Caco-2 (cell line): ENCODE results near the gene ADNP2. TPM values are rescaled to one million over a fixed set of nuclear protein-coding genes. Genes with fewer than 3 reads are reported as not detected.

ENCODE experiments used
- BruUV-seq: library from RNA; stranded (reverse); fragments of 400-500 nt; replicated peaks from 2 replicates; lab custom pipeline; 2021; lab: Mats Ljungman, UMichigan
- CTCF ChIA-PET: fragments of 300-600 bp; sonication (Branson Sonifier 250); formaldehyde crosslinking; loops from one replicate; lab custom pipeline; 2022; ENCODE audit warnings: antibody characterized with exemption; lab: Charles Lee
- POLR2A ChIA-PET: fragments of 300-600 bp; sonication (Branson Sonifier 250); formaldehyde crosslinking; loops from one replicate; lab custom pipeline; 2022; ENCODE audit warnings: antibody characterized with exemption; lab: Charles Lee
- DNase-seq, 2 experiments: peaks; one replicate each; pipeline versions ENCODE4 v3.0.0 to v3.0.0-alpha.2; 2020 to 2022
- H3K27me3 ChIP-seq: replicated peaks from 2 replicates; pipeline ENCODE4 v1.6.0; 2011; ENCODE audit warnings: low read length; ENCODE audit not compliant: control insufficient read depth, insufficient read depth
- H3K36me3 ChIP-seq: 2 replicates; pipeline ENCODE4 v1.5.1; 2011; ENCODE audit warnings: low read length; ENCODE audit not compliant: control insufficient read depth, insufficient read depth
- H3K4me1 ChIP-seq: fragments of 250-450 bp; sonication (Bioruptor Pico); 2 replicates; pipeline ENCODE4 v1.5.1; 2020; ENCODE audit warnings: mild to moderate bottlenecking
- H3K4me3 ChIP-seq: 2 replicates; pipeline ENCODE4 v1.5.1; 2011; ENCODE audit warnings: low read depth, mild to moderate bottlenecking, control low read depth, low read length
- H3K9me3 ChIP-seq: fragments of 250-450 bp; sonication (Bioruptor Pico); 2 replicates; pipeline ENCODE4 v1.5.1; 2020; ENCODE audit warnings: mild to moderate bottlenecking, moderate library complexity
- H3K27ac Mint-ChIP-seq: one replicate; pipeline ENCODE4 v1.8.0; 2022; ENCODE audit warnings: mixed read lengths; ENCODE audit not compliant: unreplicated experiment
- H3K27me3 Mint-ChIP-seq: one replicate; pipeline ENCODE4 v1.8.0; 2022; ENCODE audit warnings: mixed read lengths; ENCODE audit not compliant: insufficient read depth, unreplicated experiment
- H3K36me3 Mint-ChIP-seq: one replicate; pipeline ENCODE4 v1.8.0; 2022; ENCODE audit warnings: mild to moderate bottlenecking, mixed read lengths; ENCODE audit not compliant: insufficient read depth, unreplicated experiment
- H3K4me1 Mint-ChIP-seq: one replicate; pipeline ENCODE4 v1.8.0; 2022; ENCODE audit warnings: low read depth, mixed read lengths; ENCODE audit not compliant: unreplicated experiment
- H3K4me3 Mint-ChIP-seq: one replicate; pipeline ENCODE4 v1.8.0; 2022; ENCODE audit warnings: mild to moderate bottlenecking, moderate library complexity, mixed read lengths; ENCODE audit not compliant: unreplicated experiment
- H3K9me3 Mint-ChIP-seq: one replicate; pipeline ENCODE4 v1.8.0; 2022; ENCODE audit warnings: mixed read lengths; ENCODE audit not compliant: unreplicated experiment
- CTCF ChIP-seq, 2 experiments: fragments of 200-600 bp in 1 of 2; IDR thresholded peaks; 1 replicate in 1 of 2; 2 replicates in 1 of 2; pipeline versions ENCODE4 v1.5.1 to v1.8.0; 2011 to 2022; ENCODE audit warnings: antibody characterized with exemption in 1 of 2, control low read depth in 1 of 2, inconsistent platforms in 1 of 2, low read depth in 1 of 2, low read length in 1 of 2, mild to moderate bottlenecking in 1 of 2, moderate library complexity in 1 of 2; ENCODE audit not compliant: insufficient read depth in 1 of 2, severe bottlenecking in 1 of 2, unreplicated experiment in 1 of 2
- intact Hi-C: fragments of 100-400 bp; cut with micrococcal nuclease; formaldehyde crosslinking; loops from one replicate; pipeline ENCODE4 v1.10.0; 2022; ENCODE audit not compliant: unreplicated experiment
- total RNA-seq: library from RNA; stranded (reverse); gene quantifications from 2 replicates; pipeline ENCODE4 v1.2.3, GENCODE V29; 2022

The ADNP2 gene
- total RNA-seq, 1 experiment from 2014 or later, result 22.1 TPM

DNA sequence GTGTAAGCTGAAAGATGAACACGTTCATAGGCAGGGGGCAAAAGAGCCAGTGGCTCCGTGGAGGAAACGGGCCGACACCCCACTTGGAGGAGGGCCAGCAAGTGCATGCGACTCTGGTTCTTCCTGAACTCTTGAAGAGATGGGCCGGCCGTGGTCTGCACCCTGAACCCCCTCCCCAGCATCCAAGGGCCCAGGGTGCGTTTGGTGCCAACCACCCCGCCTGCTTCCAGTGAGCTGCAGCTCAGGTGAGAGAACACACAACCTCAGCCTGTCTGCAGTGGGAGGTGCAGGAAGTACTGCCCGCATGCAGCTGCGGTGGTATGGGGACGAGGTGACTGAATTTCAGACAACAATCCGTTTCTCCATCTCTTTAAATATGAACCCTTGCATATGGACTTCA lies 58.9 kb downstream of the ADNP2 start:
- intact Hi-C loops, result no loop called here
- BruUV-seq, result no TSS peak
- H3K4me1 Mint-ChIP-seq, result no peaks in the 10 kb centered on the region
- H3K27ac Mint-ChIP-seq, result no peak overlapping the region
- H3K9me3 Mint-ChIP-seq, result no peaks in the 10 kb centered on the region
- H3K4me3 Mint-ChIP-seq, result no peak overlapping the region
- DNase-seq, result no peak
- TF ChIP-seq CTCF (IDR thresholded peaks at IDR 0.05; ENCODE audit: insufficient read depth in 1 of 2, low read depth in 1 of 2, low read length in 1 of 2, severe bottlenecking in 1 of 2, unreplicated experiment in 1 of 2), result no peak
- Histone ChIP-seq H3K36me3 (no peaks in the 10 kb centered on the region), H3K4me3 (no peak overlapping the region), H3K27me3 (no peaks in the 10 kb centered on the region), H3K4me1 (no peaks in the 10 kb centered on the region), H3K9me3 (no peaks in the 10 kb centered on the region)
- ChIA-PET CTCF (no interaction called here), POLR2A (no interaction called here)
- no peaks in the 10 kb centered on the region for H3K27me3 Mint-ChIP-seq
- H3K36me3 Mint-ChIP-seq, result no peaks in the 10 kb centered on the region

- no peaks in the 10 kb centered on the region for H3K4me1 Mint-ChIP-seq
- Histone ChIP-seq H3K36me3 (no peaks in the 10 kb centered on the region), H3K27me3 (no peaks in the 10 kb centered on the region), H3K4me3 (no peak overlapping the region), H3K9me3 (no peaks in the 10 kb centered on the region), H3K4me1 (no peaks in the 10 kb centered on the region)
- no peak overlapping the region for H3K4me3 Mint-ChIP-seq
- no peaks in the 10 kb centered on the region for H3K36me3 Mint-ChIP-seq
- H3K9me3 Mint-ChIP-seq, result no peaks in the 10 kb centered on the region
- POLR2A ChIA-PET, result no interaction called here
- no peaks in the 10 kb centered on the region for H3K27me3 Mint-ChIP-seq
- no peak for DNase-seq
- intact Hi-C loops, result no loop called here
- CTCF ChIA-PET, result no interaction called here
- TF ChIP-seq CTCF (IDR thresholded peaks at IDR 0.05; ENCODE audit: insufficient read depth in 1 of 2, low read depth in 1 of 2, low read length in 1 of 2, severe bottlenecking in 1 of 2, unreplicated experiment in 1 of 2), result no peak
- BruUV-seq, result no TSS peak
- H3K27ac Mint-ChIP-seq, result no peak overlapping the region
Measured at GRCh38 chr18:80168346-80168745, 59.3 kb downstream of the ADNP2 start.

GRCh38 chr18:80168982-80169381 lies 59.9 kb downstream of the ADNP2 start:
- Mint-ChIP-seq H3K36me3 (no peaks in the 10 kb centered on the region), H3K4me3 (no peak overlapping the region), H3K27me3 (no peaks in the 10 kb centered on the region), H3K4me1 (no peaks in the 10 kb centered on the region), H3K9me3 (no peaks in the 10 kb centered on the region), H3K27ac (no peak overlapping the region)
- H3K4me3 ChIP-seq, result no peak overlapping the region
- ChIA-PET POLR2A (no interaction called here), CTCF (no interaction called here)
- H3K4me1 ChIP-seq, result no peaks in the 10 kb centered on the region
- intact Hi-C loops, result no loop called here
- no TSS peak for BruUV-seq
- no peak for DNase-seq
- no peaks in the 10 kb centered on the region for H3K36me3 ChIP-seq
- H3K9me3 ChIP-seq, result no peaks in the 10 kb centered on the region
- no peaks in the 10 kb centered on the region for H3K27me3 ChIP-seq
- TF ChIP-seq CTCF (IDR thresholded peaks at IDR 0.05; ENCODE audit: insufficient read depth in 1 of 2, low read depth in 1 of 2, low read length in 1 of 2, severe bottlenecking in 1 of 2, unreplicated experiment in 1 of 2), result no peak
